ENCODE results near the gene TERT.

The TERT gene

GRCh38 chr5:1211701-1212100, 83.2 kb downstream of the TERT start:
- CTCF ChIA-PET = no interaction called here
- H3K9me3 ChIP-seq (ENCODE audit: control insufficient read depth, insufficient read depth, low read depth, low read length) = no peaks in the 10 kb centered on the region

GRCh38 chr5:1210832-1211251, 84.0 kb downstream of the TERT start:
- Histone ChIP-seq H3K9me3 (ENCODE audit: control insufficient read depth, insufficient read depth, low read depth, low read length) (no peaks in the 10 kb centered on the region), H3K36me3 (ENCODE audit: control insufficient read depth in 2 of 2, insufficient read depth in 1 of 2, low read length in 2 of 2) (no peaks in the 10 kb centered on the region), H3K4me3 (ENCODE audit: low read depth, low read length) (no peak overlapping the region), H3K4me1 (ENCODE audit: control insufficient read depth, insufficient read depth, low read length) (no peaks in the 10 kb centered on the region), H3K27ac (ENCODE audit: extremely low read depth, low read depth, low read length) (no peak overlapping the region)
- ChIA-PET CTCF (no interaction called here), POLR2A (no interaction called here)
- TF ChIP-seq ZNF2 (tag by site-specific recombination; IDR thresholded peaks at IDR 0.05) (no peak), ZNF488 (tag by site-specific recombination; IDR thresholded peaks at IDR 0.05) (no peak), ZNF341 (tag by site-specific recombination; IDR thresholded peaks at IDR 0.05; ENCODE audit: low read depth) (no peak), ZBTB10 (tag by site-specific recombination; IDR thresholded peaks at IDR 0.05) (no peak), ZNF223 (tag by site-specific recombination; IDR thresholded peaks at IDR 0.05) (no peak), SP2 (tag by site-specific recombination; IDR thresholded peaks at IDR 0.05) (no peak), ZNF639 (tag by site-specific recombination; IDR thresholded peaks at IDR 0.05) (no peak)

More at GRCh38 chr5:1211701-1212100, 83.2 kb downstream of the TERT start:
- POLR2A ChIA-PET = no interaction called here
- Histone ChIP-seq H3K4me1 (ENCODE audit: control insufficient read depth, insufficient read depth, low read length) (no peaks in the 10 kb centered on the region), H3K4me3 (ENCODE audit: low read depth, low read length) (no peak overlapping the region), H3K36me3 (ENCODE audit: control insufficient read depth in 2 of 2, insufficient read depth in 1 of 2, low read length in 2 of 2) (no peaks in the 10 kb centered on the region), H3K27ac (ENCODE audit: extremely low read depth, low read depth, low read length) (no peak overlapping the region)
- TF ChIP-seq OVOL3 (tag by site-specific recombination; IDR thresholded peaks at IDR 0.05) (no peak), ZNF488 (tag by site-specific recombination; IDR thresholded peaks at IDR 0.05) (no peak), ZNF23 (tag by site-specific recombination; IDR thresholded peaks at IDR 0.05; ENCODE audit: borderline replicate concordance) (no peak), ZNF692 (tag by site-specific recombination; IDR thresholded peaks at IDR 0.05) (no peak), ZSCAN4 (tag by site-specific recombination; IDR thresholded peaks at IDR 0.05) (peak; percentile 95), ZEB2 (tag by site-specific recombination; IDR thresholded peaks at IDR 0.05) (no peak), FEZF1 (tag by site-specific recombination; IDR thresholded peaks at IDR 0.05) (no peak), ZNF354C (tag by site-specific recombination; IDR thresholded peaks at IDR 0.05; ENCODE audit: borderline replicate concordance, low read depth) (no peak), TRIM28 (IDR thresholded peaks at IDR 0.05; ENCODE audit: borderline replicate concordance, low read length) (no peak), ZBTB20 (tag by site-specific recombination; IDR thresholded peaks at IDR 0.05) (no peak), ZBTB26 (tag by site-specific recombination; optimal IDR thresholded peaks at IDR 0.05) (peak; percentile 42), HOXA7 (CRISPR knock-in tag; IDR thresholded peaks at IDR 0.05; ENCODE audit: borderline replicate concordance) (no peak), PATZ1 (tag by site-specific recombination; IDR thresholded peaks at IDR 0.05) (no peak), ZIC2 (tag by site-specific recombination; IDR thresholded peaks at IDR 0.05) (no peak), ZNF140 (tag by site-specific recombination; IDR thresholded peaks at IDR 0.05) (no peak)
